ENCODE results near the gene SYT15. TPM values are rescaled to one million over a fixed set of nuclear protein-coding genes. Genes with fewer than 3 reads are reported as not detected.
A peak's percentile ranks its signal among the peaks of the same experiment; 100 is the strongest.

SYT15 gene
- total and polyA plus RNA-seq, 2 of the 4 experiments (the other 2 are of a cell fraction) = 0.54 to 0.68 TPM

DNA sequence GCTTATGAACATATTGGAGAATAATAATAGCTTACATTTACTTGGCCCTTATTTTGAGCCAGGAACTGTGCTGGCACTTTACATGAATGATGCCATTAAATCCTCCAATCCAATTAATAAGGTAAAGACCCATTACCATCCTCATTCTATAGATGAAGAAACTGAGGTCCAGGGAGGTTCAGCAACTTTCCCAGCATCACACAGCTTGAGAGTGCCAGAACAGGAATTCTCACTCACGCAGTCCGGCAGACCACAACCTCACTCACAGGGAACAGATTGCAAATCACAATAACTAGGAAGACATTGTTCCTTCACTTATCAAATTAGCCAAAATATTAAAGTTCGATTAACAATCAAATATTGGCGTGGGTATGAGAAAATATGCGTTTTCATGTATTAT is 40.8 kb upstream of the SYT15 start:
- H3K23ac ChIP-seq (ENCODE audit: low read depth, low read length) = no peak overlapping the region; the same call in 1 of the 2 replicates
- H4K5ac ChIP-seq (ENCODE audit: low read depth, low read length) = peak overlapping the region; percentile 46; the same call in 1 of the 2 replicates
- peak overlapping the region; percentile 62 for H2AK5ac ChIP-seq (ENCODE audit: low read depth, low read length)
- dilution Hi-C loops (cut with HindIII; ENCODE audit: low sequenced_read_pairs, unreplicated experiment) = no loop called here
- no peaks in the 10 kb centered on the region for H3K27me3 ChIP-seq (ENCODE audit: control insufficient read depth, insufficient read depth, low read length)
- no peaks in the 10 kb centered on the region for H3K36me3 ChIP-seq (ENCODE audit: control insufficient read depth, insufficient read depth, low read length)
- 100% methylated on average over 2 of the region's 5 CpGs; no CpG with 5 or more reads in 1 of the 2 experiments for WGBS, 2 experiments (ENCODE audit: extremely low coverage in 2 of 2, insufficient read length in 1 of 2)
- H2BK120ac ChIP-seq (ENCODE audit: low read depth, low read length) = peak overlapping the region; percentile 78
- H3K9me1 ChIP-seq (ENCODE audit: insufficient read depth, low read length) = peaks cover 17% of the 10 kb centered on the region
- no peak overlapping the region for H3K9ac ChIP-seq (ENCODE audit: low read depth, low read length)
- ATAC-seq (ENCODE audit: low read depth) (no peak), DNase-seq (no peak)
- H3K56ac ChIP-seq (ENCODE audit: extremely low read depth, insufficient read depth, low read length) = no peak overlapping the region
- POLR2A ChIA-PET (ENCODE audit: unreplicated experiment) = no interaction called here
- no peaks in the 10 kb centered on the region for H4K20me1 ChIP-seq (ENCODE audit: insufficient read depth, low read length)
- no peak overlapping the region; a peak in 2 of 4 replicates for H4K8ac ChIP-seq (ENCODE audit: low read depth in 2 of 2, low read length in 2 of 2)
- no peaks in the 10 kb centered on the region for H3K9me3 ChIP-seq (ENCODE audit: control insufficient read depth, insufficient read depth, low read length)
- TF ChIP-seq RAD21 (IDR thresholded peaks at IDR 0.05; ENCODE audit: low read length) (no peak), MAZ (IDR thresholded peaks at IDR 0.05; ENCODE audit: borderline replicate concordance, low read depth, low read length) (no peak), SMC3 (IDR thresholded peaks at IDR 0.05; ENCODE audit: low read depth, low read length) (no peak), CHD1 (IDR thresholded peaks at IDR 0.05; ENCODE audit: low read depth, low read length) (no peak), MXI1 (IDR thresholded peaks at IDR 0.05; ENCODE audit: borderline replicate concordance, low read depth, low read length) (no peak), RFX5 (IDR thresholded peaks at IDR 0.05; ENCODE audit: low read depth, low read length) (no peak), BHLHE40 (IDR thresholded peaks at IDR 0.05; ENCODE audit: low read depth, low read length) (no peak), CTCF (conservative IDR thresholded peaks at IDR 0.05; ENCODE audit: low read depth, low read length) (no peak), FOS (IDR thresholded peaks at IDR 0.05; ENCODE audit: low read depth, low read length) (no peak), POLR2A (IDR thresholded peaks at IDR 0.05; ENCODE audit: low read depth, low read length) (no peak), MAFK (IDR thresholded peaks at IDR 0.05; ENCODE audit: low read depth, low read length) (no peak), NFE2L2 (IDR thresholded peaks at IDR 0.05; ENCODE audit: low read depth, low read length) (no peak)
- TF ChIP-seq, protein P1, sequence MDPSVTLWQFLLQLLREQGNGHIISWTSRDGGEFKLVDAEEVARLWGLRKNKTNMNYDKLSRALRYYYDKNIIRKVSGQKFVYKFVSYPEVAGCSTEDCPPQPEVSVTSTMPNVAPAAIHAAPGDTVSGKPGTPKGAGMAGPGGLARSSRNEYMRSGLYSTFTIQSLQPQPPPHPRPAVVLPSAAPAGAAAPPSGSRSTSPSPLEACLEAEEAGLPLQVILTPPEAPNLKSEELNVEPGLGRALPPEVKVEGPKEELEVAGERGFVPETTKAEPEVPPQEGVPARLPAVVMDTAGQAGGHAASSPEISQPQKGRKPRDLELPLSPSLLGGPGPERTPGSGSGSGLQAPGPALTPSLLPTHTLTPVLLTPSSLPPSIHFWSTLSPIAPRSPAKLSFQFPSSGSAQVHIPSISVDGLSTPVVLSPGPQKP (IDR thresholded peaks at IDR 0.05; ENCODE audit: borderline replicate concordance, low read depth, low read length) = no peak
- CTCF ChIA-PET = no interaction called here
- no peak overlapping the region for H3K27ac ChIP-seq (ENCODE audit: insufficient read depth, low read length)
- H2BK20ac ChIP-seq (ENCODE audit: low read depth, low read length) = peak overlapping the region; percentile 83
- H3K18ac ChIP-seq (ENCODE audit: low read depth, low read length) = peak overlapping the region; percentile 39; the same call in 1 of the 2 replicates
- H2BK5ac ChIP-seq (ENCODE audit: low read depth, low read length, poor library complexity, severe bottlenecking) = peak overlapping the region; percentile 1
- H2AFZ ChIP-seq (replicated peaks; ENCODE audit: low read length, poor library complexity) = no peak overlapping the region
- H3K4me3 ChIP-seq (ENCODE audit: insufficient read depth, low read depth, low read length) = no peak overlapping the region
- BruUV-seq (replicated peaks) = no TSS peak
- no peak overlapping the region for H3K4me2 ChIP-seq (ENCODE audit: low read depth, low read length)
- intact Hi-C loops (cut with micrococcal nuclease) = no loop called here
- no peak overlapping the region for H2AK9ac ChIP-seq (replicated peaks; ENCODE audit: low read depth, low read length, poor library complexity)
- peaks cover 20% of the 10 kb centered on the region for H3K4me1 ChIP-seq (ENCODE audit: control insufficient read depth, insufficient read depth, low read length)
- in situ Hi-C loops (cut with MboI; ENCODE audit: low sequenced_read_pairs) = loop anchor here (25.0 kb wide), 2 partner anchors 874 to 1551 kb away; partner anchors contain the start of gene DEPP1
- H4K91ac ChIP-seq (ENCODE audit: insufficient read depth, low read depth, low read length) = peak overlapping the region; percentile 77
- H2BK15ac ChIP-seq (ENCODE audit: low read depth, low read length) = 0 out of 3 replicates have a peak overlapping the region, but pooled peaks have one; percentile 12
- 0 out of 4 replicates have a peak, but pooled peaks cover 0 to 3% of the 10 kb centered on the region in 2 experiments for H3K79me1 ChIP-seq (ENCODE audit: low read depth in 1 of 2, low read length in 2 of 2)
- H3K4ac ChIP-seq (ENCODE audit: low read depth, low read length) = peak overlapping the region; percentile 77; the same call in 1 of the 2 replicates
- H3K14ac ChIP-seq (replicated peaks; ENCODE audit: low read depth, low read length) = no peak overlapping the region; the same call in 1 of the 2 replicates

Measured in IMR-90 (cell line).